Osteoblast (primary cell): ENCODE measurements around the gene SYNGR4. TPM values are rescaled to one million over a fixed set of nuclear protein-coding genes. Genes with fewer than 3 reads are reported as not detected.
A peak's percentile ranks its signal among the peaks of the same experiment; 100 is the strongest.

Experiments used
- DNase-seq: peaks from one replicate; pipeline ENCODE4 v3.0.0; 2011; ENCODE audit warnings: low spot score, mixed read lengths; ENCODE audit not compliant: insufficient read length; ENCODE audit errors: missing footprints
- H2AFZ ChIP-seq: 2 replicates; pipeline ENCODE4 v1.6.0; 2011; ENCODE audit warnings: mild to moderate bottlenecking, low read length
- H3K27ac ChIP-seq: 2 replicates; pipeline ENCODE4 v1.5.1; 2011; ENCODE audit warnings: mild to moderate bottlenecking, low read depth, low read length, moderate library complexity
- H3K27me3 ChIP-seq: 2 replicates; pipeline ENCODE4 v1.6.0; 2012; ENCODE audit warnings: mild to moderate bottlenecking, control low read depth, inconsistent platforms, low read length, moderate library complexity; ENCODE audit not compliant: insufficient read depth
- H3K36me3 ChIP-seq: 2 replicates; pipeline ENCODE4 v1.5.1; 2011; ENCODE audit warnings: mild to moderate bottlenecking, low read length, control low read depth, moderate library complexity; ENCODE audit not compliant: insufficient read depth
- H3K4me1 ChIP-seq: 2 replicates; pipeline ENCODE4 v1.5.1; 2011; ENCODE audit warnings: mild to moderate bottlenecking, low read length, control low read depth, moderate library complexity; ENCODE audit not compliant: insufficient read depth
- H3K4me2 ChIP-seq: 2 replicates; pipeline ENCODE4 v1.6.0; 2011; ENCODE audit warnings: mild to moderate bottlenecking, low read length; ENCODE audit not compliant: insufficient read depth
- H3K4me3 ChIP-seq: fragments of 200-600 bp; sonication (generic); 3 replicates; pipeline ENCODE4 v1.5.1; 2012; ENCODE audit warnings: mild to moderate bottlenecking, low read length, inconsistent platforms; ENCODE audit not compliant: insufficient read depth
- H3K79me2 ChIP-seq: 2 replicates; pipeline ENCODE4 v1.6.0; 2012; ENCODE audit warnings: mild to moderate bottlenecking, low read length, control low read depth, inconsistent platforms; ENCODE audit not compliant: insufficient read depth
- H3K9me3 ChIP-seq: 2 replicates; pipeline ENCODE4 v1.5.1; 2011; ENCODE audit warnings: low read depth, low read length, control low read depth
- H4K20me1 ChIP-seq: 2 replicates; pipeline ENCODE4 v1.6.0; 2012; ENCODE audit warnings: mild to moderate bottlenecking, low read length, control low read depth; ENCODE audit not compliant: insufficient read depth
- total RNA-seq: library from RNA; depleted of rRNA; stranded (reverse); fragments of >200 nt; gene quantifications from 2 replicates; pipeline ENCODE4 v1.2.3, GENCODE V29; 2012
- TF ChIP-seq, protein P1 (sequence below): IDR thresholded peaks from 2 replicates; pipeline ENCODE4 v1.5.1; 2011; ENCODE audit warnings: mild to moderate bottlenecking, low read depth, low read length, moderate library complexity; ENCODE audit errors: extremely low read depth

Gene SYNGR4
- total RNA-seq, 1 donor: not detected

- H3K36me3 ChIP-seq: no peaks in the 10 kb centered on the region
- H4K20me1 ChIP-seq: no peaks in the 10 kb centered on the region
- no peak overlapping the region for H3K4me3 ChIP-seq
- H3K9me3 ChIP-seq: no peaks in the 10 kb centered on the region
- H3K27ac ChIP-seq: no peak overlapping the region
- TF ChIP-seq, protein P1, sequence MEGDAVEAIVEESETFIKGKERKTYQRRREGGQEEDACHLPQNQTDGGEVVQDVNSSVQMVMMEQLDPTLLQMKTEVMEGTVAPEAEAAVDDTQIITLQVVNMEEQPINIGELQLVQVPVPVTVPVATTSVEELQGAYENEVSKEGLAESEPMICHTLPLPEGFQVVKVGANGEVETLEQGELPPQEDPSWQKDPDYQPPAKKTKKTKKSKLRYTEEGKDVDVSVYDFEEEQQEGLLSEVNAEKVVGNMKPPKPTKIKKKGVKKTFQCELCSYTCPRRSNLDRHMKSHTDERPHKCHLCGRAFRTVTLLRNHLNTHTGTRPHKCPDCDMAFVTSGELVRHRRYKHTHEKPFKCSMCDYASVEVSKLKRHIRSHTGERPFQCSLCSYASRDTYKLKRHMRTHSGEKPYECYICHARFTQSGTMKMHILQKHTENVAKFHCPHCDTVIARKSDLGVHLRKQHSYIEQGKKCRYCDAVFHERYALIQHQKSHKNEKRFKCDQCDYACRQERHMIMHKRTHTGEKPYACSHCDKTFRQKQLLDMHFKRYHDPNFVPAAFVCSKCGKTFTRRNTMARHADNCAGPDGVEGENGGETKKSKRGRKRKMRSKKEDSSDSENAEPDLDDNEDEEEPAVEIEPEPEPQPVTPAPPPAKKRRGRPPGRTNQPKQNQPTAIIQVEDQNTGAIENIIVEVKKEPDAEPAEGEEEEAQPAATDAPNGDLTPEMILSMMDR: no peak
- peaks cover 53% of the 10 kb centered on the region for H3K27me3 ChIP-seq
- no peak overlapping the region for H2AFZ ChIP-seq
- H3K4me2 ChIP-seq: no peak overlapping the region
- peaks cover 5% of the 10 kb centered on the region for H3K4me1 ChIP-seq
- peak; percentile 64 for DNase-seq
- H3K79me2 ChIP-seq: peaks cover 2% of the 10 kb centered on the region
Observed at GRCh38 chr19:48396016-48396823, 32.1 kb downstream of the SYNGR4 start.

DNA sequence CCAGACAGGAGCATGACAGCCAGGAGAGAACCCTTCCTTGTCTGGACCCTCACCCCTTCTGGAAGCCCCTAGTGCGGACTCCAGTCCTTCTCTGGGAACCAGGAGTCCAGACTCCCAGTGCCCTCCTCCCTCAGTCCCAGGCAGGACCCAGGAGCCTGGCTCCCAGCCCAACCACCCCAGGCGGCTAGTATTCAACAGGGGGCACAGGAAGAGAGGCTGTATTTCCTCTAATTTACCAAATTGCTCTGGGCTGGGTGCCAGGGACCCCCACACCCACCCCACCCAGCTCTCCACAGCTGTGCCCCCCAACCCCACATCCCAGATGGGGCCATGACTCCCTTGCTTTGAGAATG lies 32.6 kb downstream of the SYNGR4 start:
- no peaks in the 10 kb centered on the region for H4K20me1 ChIP-seq
- no peaks in the 10 kb centered on the region for H3K9me3 ChIP-seq
- H2AFZ ChIP-seq: no peak overlapping the region
- no peak overlapping the region for H3K4me2 ChIP-seq
- peaks cover 53% of the 10 kb centered on the region for H3K27me3 ChIP-seq
- TF ChIP-seq, protein P1: no peak
- no peak overlapping the region for H3K4me3 ChIP-seq
- H3K79me2 ChIP-seq: no peaks in the 10 kb centered on the region
- DNase-seq: peak; percentile 80
- H3K27ac ChIP-seq: no peak overlapping the region
- peaks cover 5% of the 10 kb centered on the region for H3K4me1 ChIP-seq
- no peaks in the 10 kb centered on the region for H3K36me3 ChIP-seq

GRCh38 chr19:48397263-48398101 lies 33.3 kb downstream of the SYNGR4 start:
- peaks cover 5% of the 10 kb centered on the region for H3K4me1 ChIP-seq
- DNase-seq: peak; percentile 81
- peak overlapping the region; percentile 68 for H3K4me3 ChIP-seq
- no peaks in the 10 kb centered on the region for H3K79me2 ChIP-seq
- no peaks in the 10 kb centered on the region for H3K9me3 ChIP-seq
- peaks cover 52% of the 10 kb centered on the region for H3K27me3 ChIP-seq
- TF ChIP-seq, protein P1: no peak
- no peaks in the 10 kb centered on the region for H3K36me3 ChIP-seq
- H4K20me1 ChIP-seq: no peaks in the 10 kb centered on the region
- H3K27ac ChIP-seq: no peak overlapping the region
- H3K4me2 ChIP-seq: peak overlapping the region; percentile 89
- peak overlapping the region; percentile 47 for H2AFZ ChIP-seq

- TF ChIP-seq, protein P1: no peak
- Histone ChIP-seq H3K36me3 (no peaks in the 10 kb centered on the region), H3K27ac (no peak overlapping the region), H3K9me3 (no peaks in the 10 kb centered on the region), H4K20me1 (no peaks in the 10 kb centered on the region), H3K27me3 (peaks cover 46% of the 10 kb centered on the region), H3K79me2 (no peaks in the 10 kb centered on the region), H3K4me2 (peak overlapping the region; percentile 89), H2AFZ (peak overlapping the region; percentile 47), H3K4me1 (peaks cover 5% of the 10 kb centered on the region), H3K4me3 (peak overlapping the region; percentile 68)
- DNase-seq: no peak
Observed at GRCh38 chr19:48398102-48398374, 33.9 kb downstream of the SYNGR4 start.
